ENCODE results near the gene PTPRE.

DNA sequence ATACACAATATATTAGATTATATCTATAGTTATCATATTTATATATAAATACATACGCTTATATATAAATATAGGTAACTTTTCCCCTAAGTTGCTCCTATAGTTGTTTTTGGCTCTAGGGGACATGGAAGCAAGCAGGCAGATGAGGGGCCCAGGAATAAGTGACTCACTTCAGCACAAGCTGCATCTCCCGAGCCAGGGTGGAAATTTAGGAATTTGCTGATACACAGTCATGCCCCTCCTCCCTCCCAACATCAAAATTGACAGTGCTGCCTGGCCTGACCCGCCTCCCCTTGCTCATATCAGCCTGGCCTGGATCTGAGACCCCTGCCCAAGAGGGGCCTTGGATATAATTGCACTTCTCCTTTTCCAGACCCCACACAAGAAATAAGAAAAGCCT, 185.6 kb downstream of the PTPRE start:
- TF ChIP-seq, protein P1, sequence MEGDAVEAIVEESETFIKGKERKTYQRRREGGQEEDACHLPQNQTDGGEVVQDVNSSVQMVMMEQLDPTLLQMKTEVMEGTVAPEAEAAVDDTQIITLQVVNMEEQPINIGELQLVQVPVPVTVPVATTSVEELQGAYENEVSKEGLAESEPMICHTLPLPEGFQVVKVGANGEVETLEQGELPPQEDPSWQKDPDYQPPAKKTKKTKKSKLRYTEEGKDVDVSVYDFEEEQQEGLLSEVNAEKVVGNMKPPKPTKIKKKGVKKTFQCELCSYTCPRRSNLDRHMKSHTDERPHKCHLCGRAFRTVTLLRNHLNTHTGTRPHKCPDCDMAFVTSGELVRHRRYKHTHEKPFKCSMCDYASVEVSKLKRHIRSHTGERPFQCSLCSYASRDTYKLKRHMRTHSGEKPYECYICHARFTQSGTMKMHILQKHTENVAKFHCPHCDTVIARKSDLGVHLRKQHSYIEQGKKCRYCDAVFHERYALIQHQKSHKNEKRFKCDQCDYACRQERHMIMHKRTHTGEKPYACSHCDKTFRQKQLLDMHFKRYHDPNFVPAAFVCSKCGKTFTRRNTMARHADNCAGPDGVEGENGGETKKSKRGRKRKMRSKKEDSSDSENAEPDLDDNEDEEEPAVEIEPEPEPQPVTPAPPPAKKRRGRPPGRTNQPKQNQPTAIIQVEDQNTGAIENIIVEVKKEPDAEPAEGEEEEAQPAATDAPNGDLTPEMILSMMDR (IDR thresholded peaks at IDR 0.05), result no peak
- TF ChIP-seq POLR2A (IDR thresholded peaks at IDR 0.05), result no peak

All from right lobe of liver (tissue), 4 donors.